IMR-90 (cell line): ENCODE measurements around the gene TTC16. TPM values are rescaled to one million over a fixed set of nuclear protein-coding genes. Genes with fewer than 3 reads are reported as not detected.

ENCODE experiments used
- ATAC-seq: fragments of 200-7000 bp; cut with Tn5 transposase; 2 replicates; pipeline ENCODE4 v1.9.1; 2020; ENCODE audit warnings: low read depth, mild to moderate bottlenecking, moderate library complexity
- BruUV-seq: library from RNA; stranded (reverse); fragments of 400-500 nt; replicated peaks from 2 replicates; lab custom pipeline; 2021; lab: Mats Ljungman, UMichigan
- CTCF ChIA-PET: fragments of 300-600 bp; formaldehyde crosslinking; extraction: SDS; loops from one replicate; lab custom pipeline; 2021; ENCODE audit warnings: antibody characterized with exemption; lab: Yijun Ruan, JAX
- POLR2A ChIA-PET: fragments of 300-600 bp; sonication (Branson Sonifier 250); formaldehyde crosslinking; loops from one replicate; lab custom pipeline; 2022; ENCODE audit warnings: antibody characterized with exemption; ENCODE audit not compliant: unreplicated experiment; lab: Charles Lee
- DNase-seq: peaks from one replicate; pipeline ENCODE4 v3.0.0; 2013
- H2AFZ ChIP-seq: replicated peaks from 2 replicates; pipeline ENCODE3; 2013; ENCODE audit warnings: low read length, mild to moderate bottlenecking; ENCODE audit not compliant: poor library complexity
- H2AK5ac ChIP-seq: 2 replicates; pipeline ENCODE4 v1.6.1; 2013; ENCODE audit warnings: low read depth, low read length, inconsistent platforms
- H2AK9ac ChIP-seq: replicated peaks from 2 replicates; pipeline ENCODE3; 2013; ENCODE audit warnings: mild to moderate bottlenecking, low read depth, low read length, moderate library complexity; ENCODE audit not compliant: poor library complexity
- H2BK120ac ChIP-seq: 2 replicates; pipeline ENCODE4 v1.6.1; 2013; ENCODE audit warnings: low read depth, low read length, inconsistent platforms
- H2BK15ac ChIP-seq: 3 replicates; pipeline ENCODE4 v1.6.1; 2013; ENCODE audit warnings: low read depth, low read length, inconsistent platforms
- H2BK20ac ChIP-seq: 2 replicates; pipeline ENCODE4 v1.6.1; 2013; ENCODE audit warnings: low read depth, mild to moderate bottlenecking, inconsistent platforms, low read length, moderate library complexity
- H2BK5ac ChIP-seq: 2 replicates; pipeline ENCODE4 v1.6.1; 2013; ENCODE audit warnings: mild to moderate bottlenecking, low read depth, low read length, inconsistent platforms; ENCODE audit not compliant: poor library complexity, severe bottlenecking
- H3K14ac ChIP-seq: replicated peaks from 2 replicates; pipeline ENCODE4 v1.6.1; 2013; ENCODE audit warnings: low read depth, low read length, inconsistent platforms
- H3K18ac ChIP-seq: 2 replicates; pipeline ENCODE4 v1.6.1; 2013; ENCODE audit warnings: low read depth, low read length, control low read depth
- H3K23ac ChIP-seq: 2 replicates; pipeline ENCODE4 v1.6.1; 2013; ENCODE audit warnings: low read depth, low read length, inconsistent platforms
- H3K27ac ChIP-seq: 2 replicates; pipeline ENCODE4 v1.5.1; 2013; ENCODE audit warnings: mild to moderate bottlenecking, control low read depth, low read length; ENCODE audit not compliant: insufficient read depth
- H3K27me3 ChIP-seq: 2 replicates; pipeline ENCODE4 v1.6.1; 2013; ENCODE audit warnings: low read length; ENCODE audit not compliant: control insufficient read depth, insufficient read depth
- H3K36me3 ChIP-seq: 2 replicates; pipeline ENCODE4 v1.6.1; 2013; ENCODE audit warnings: low read length, mixed read lengths; ENCODE audit not compliant: control insufficient read depth, insufficient read depth
- H3K4ac ChIP-seq: 2 replicates; pipeline ENCODE4 v1.6.1; 2013; ENCODE audit warnings: low read depth, low read length, inconsistent platforms
- H3K4me1 ChIP-seq: 2 replicates; pipeline ENCODE4 v1.6.1; 2013; ENCODE audit warnings: low read length, mixed read lengths; ENCODE audit not compliant: control insufficient read depth, insufficient read depth
- H3K4me2 ChIP-seq: 2 replicates; pipeline ENCODE4 v1.6.1; 2013; ENCODE audit warnings: low read depth, mild to moderate bottlenecking, control low read depth, low read length, moderate library complexity
- H3K4me3 ChIP-seq: 2 replicates; pipeline ENCODE4 v1.5.1; 2013; ENCODE audit warnings: low read depth, mild to moderate bottlenecking, control low read depth, low read length, moderate library complexity; ENCODE audit not compliant: insufficient read depth
- H3K56ac ChIP-seq: 2 replicates; pipeline ENCODE4 v1.6.1; 2013; ENCODE audit warnings: low read length, inconsistent platforms; ENCODE audit not compliant: insufficient read depth; ENCODE audit errors: extremely low read depth
- H3K79me1 ChIP-seq, 2 experiments: 2 replicates each; pipeline ENCODE4 v1.6.1; 2013; ENCODE audit warnings: low read length in 2 of 2, inconsistent platforms in 1 of 2, low read depth in 1 of 2
- H3K9ac ChIP-seq: 2 replicates; pipeline ENCODE4 v1.6.1; 2013; ENCODE audit warnings: low read depth, low read length, control low read depth
- H3K9me1 ChIP-seq: 2 replicates; pipeline ENCODE4 v1.6.1; 2013; ENCODE audit warnings: low read length, inconsistent platforms; ENCODE audit not compliant: insufficient read depth
- H3K9me3 ChIP-seq: 2 replicates; pipeline ENCODE4 v1.6.1; 2013; ENCODE audit warnings: low read length; ENCODE audit not compliant: control insufficient read depth, insufficient read depth
- H4K20me1 ChIP-seq: 2 replicates; pipeline ENCODE4 v1.6.1; 2013; ENCODE audit warnings: low read length, inconsistent platforms; ENCODE audit not compliant: insufficient read depth
- H4K5ac ChIP-seq: 2 replicates; pipeline ENCODE4 v1.6.1; 2013; ENCODE audit warnings: mild to moderate bottlenecking, low read depth, low read length, control low read depth
- H4K8ac ChIP-seq, 2 experiments: 2 replicates each; pipeline ENCODE4 v1.6.1; 2013; ENCODE audit warnings: low read depth in 2 of 2, low read length in 2 of 2, control low read depth in 1 of 2, inconsistent platforms in 1 of 2
- H4K91ac ChIP-seq: 2 replicates; pipeline ENCODE4 v1.6.1; 2013; ENCODE audit warnings: low read depth, low read length, inconsistent platforms; ENCODE audit not compliant: insufficient read depth
- BHLHE40 ChIP-seq: fragments of 150-350 bp; IDR thresholded peaks from 2 replicates; pipeline ENCODE4 v1.6.1; 2016; ENCODE audit warnings: mild to moderate bottlenecking, low read depth, low read length
- CEBPB ChIP-seq: IDR thresholded peaks from 2 replicates; pipeline ENCODE4 v1.6.1; 2012; ENCODE audit warnings: low read depth, low read length, improper control_type of control experiment
- CHD1 ChIP-seq: IDR thresholded peaks from 2 replicates; pipeline ENCODE4 v1.6.1; 2012; ENCODE audit warnings: low read depth, low read length, improper control_type of control experiment
- CTCF ChIP-seq: conservative IDR thresholded peaks from 2 replicates; pipeline ENCODE4 v1.5.1; 2012; ENCODE audit warnings: mild to moderate bottlenecking, low read depth, low read length, improper control_type of control experiment
- ELK1 ChIP-seq: fragments of 150-350 bp; IDR thresholded peaks from 2 replicates; pipeline ENCODE4 v1.6.1; 2016; ENCODE audit warnings: low read depth, mild to moderate bottlenecking, low read length, moderate library complexity, borderline replicate concordance
- FOS ChIP-seq: fragments of 150-350 bp; IDR thresholded peaks from 2 replicates; pipeline ENCODE4 v1.6.1; 2016; ENCODE audit warnings: low read depth, low read length
- MAFK ChIP-seq: IDR thresholded peaks from 2 replicates; pipeline ENCODE4 v1.6.1; 2012; ENCODE audit warnings: low read depth, low read length, improper control_type of control experiment
- MAZ ChIP-seq: IDR thresholded peaks from 2 replicates; pipeline ENCODE4 v1.6.1; 2012; ENCODE audit warnings: low read depth, mild to moderate bottlenecking, low read length, improper control_type of control experiment, moderate library complexity, borderline replicate concordance
- MXI1 ChIP-seq: IDR thresholded peaks from 2 replicates; pipeline ENCODE4 v1.6.1; 2012; ENCODE audit warnings: low read depth, mild to moderate bottlenecking, low read length, moderate library complexity, borderline replicate concordance
- NFE2L2 ChIP-seq: fragments of 150-350 bp; IDR thresholded peaks from 2 replicates; pipeline ENCODE4 v1.6.1; 2016; ENCODE audit warnings: low read depth, mild to moderate bottlenecking, low read length
- POLR2A ChIP-seq: IDR thresholded peaks from 2 replicates; pipeline ENCODE4 v1.6.1; 2012; ENCODE audit warnings: mild to moderate bottlenecking, low read depth, low read length
- RAD21 ChIP-seq: IDR thresholded peaks from 2 replicates; pipeline ENCODE4 v1.6.1; 2012; ENCODE audit warnings: low read length, improper control_type of control experiment
- RCOR1 ChIP-seq: IDR thresholded peaks from 2 replicates; pipeline ENCODE4 v1.6.1; 2012; ENCODE audit warnings: mild to moderate bottlenecking, low read length, improper control_type of control experiment; ENCODE audit not compliant: insufficient replicate concordance
- RFX5 ChIP-seq: IDR thresholded peaks from 2 replicates; pipeline ENCODE4 v1.8.0; 2012; ENCODE audit warnings: low read depth, mild to moderate bottlenecking, low read length, moderate library complexity
- SMC3 ChIP-seq: fragments of 150-350 bp; IDR thresholded peaks from 2 replicates; pipeline ENCODE4 v1.6.1; 2016; ENCODE audit warnings: low read depth, mild to moderate bottlenecking, antibody characterized with exemption, low read length, moderate library complexity
- USF2 ChIP-seq: fragments of 150-350 bp; IDR thresholded peaks from 2 replicates; pipeline ENCODE4 v1.6.1; 2017; ENCODE audit warnings: mild to moderate bottlenecking, antibody characterized with exemption, low read length, low read depth
- WGBS, 2 experiments: methylation state at CpG; one replicate each; pipeline versions ENCODE4 v1.1.5 to v1.1.7; 2013; ENCODE audit warnings: missing lambda C conversion rate in 2 of 2; ENCODE audit not compliant: insufficient read length in 1 of 2; ENCODE audit errors: extremely low coverage in 2 of 2; 5-methylcytosine and 5-hydroxymethylcytosine counted together
- dilution Hi-C: fragments of 300-500 bp; cut with HindIII; formaldehyde crosslinking; loops from one replicate; pipeline ENCODE4 v1.14.3; 2018; ENCODE audit warnings: low sequenced_read_pairs; ENCODE audit not compliant: unreplicated experiment
- in situ Hi-C: fragments of 300-500 bp; cut with MboI; formaldehyde crosslinking; loops from 3 replicates; pipeline ENCODE4 v1.14.3; 2019; ENCODE audit warnings: low sequenced_read_pairs, inconsistent platforms, mixed read lengths
- intact Hi-C: fragments of 100-400 bp; cut with micrococcal nuclease; formaldehyde crosslinking; loops from 2 replicates; pipeline ENCODE4 v1.10.0; 2022
- polyA plus RNA-seq, 3 experiments: library from polyadenylated mRNA; depleted of rRNA; stranded (reverse); fragments of >200 nt; gene quantifications; 2 replicates each; pipeline ENCODE4 v1.2.3, GENCODE V29; 2012; ENCODE audit warnings: low replicate concordance in 1 of 3
- total RNA-seq: library from RNA; depleted of rRNA; stranded (reverse); fragments of >200 nt; gene quantifications from 2 replicates; pipeline ENCODE4 v1.2.3, GENCODE V29; 2012

TTC16 gene
- total and polyA plus RNA-seq, 2 of the 4 experiments (the other 2 are of a cell fraction) = 0.02 TPM; not detected in 1

DNA sequence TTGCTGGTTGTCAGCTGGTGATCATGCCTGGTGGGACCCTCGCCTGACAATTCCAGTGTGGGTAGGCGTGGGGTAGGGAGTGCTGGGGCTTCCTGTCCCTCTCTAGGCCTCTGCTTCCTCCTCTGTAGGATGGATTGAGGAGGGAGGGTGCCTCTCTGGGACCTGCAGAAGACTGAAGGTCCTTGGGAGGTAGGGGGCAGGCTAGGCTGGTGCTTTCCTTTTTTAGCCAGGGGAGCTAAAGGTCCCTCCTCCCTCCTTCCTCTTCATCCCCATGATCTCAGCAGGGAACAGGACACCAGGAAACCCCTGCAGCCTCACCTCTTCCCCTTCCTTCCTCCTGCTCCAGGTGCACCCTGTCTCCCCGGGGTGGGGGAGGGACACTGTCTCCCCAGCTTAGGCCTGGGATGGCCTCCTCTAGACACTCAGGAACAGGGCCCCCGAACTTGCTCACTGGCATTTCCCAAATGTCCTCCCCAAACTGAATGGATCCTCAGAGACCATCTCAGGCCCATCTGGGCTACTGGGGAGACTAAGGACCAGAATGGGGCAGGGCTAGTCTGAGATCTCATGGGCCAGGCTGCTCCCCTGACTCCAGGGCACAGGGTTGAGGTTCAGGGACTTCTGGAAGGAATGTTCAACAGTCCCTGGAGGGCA lies 54.2 kb downstream of the TTC16 start:
- Histone ChIP-seq H3K4me1 (peaks cover 2% of the 10 kb centered on the region; the same call in 1 of the 2 replicates), H3K79me1 (no peaks in the 10 kb centered on the region), H4K20me1 (no peaks in the 10 kb centered on the region), H2AFZ (peak overlapping the region; percentile 94), H3K4ac (no peak overlapping the region), H3K23ac (no peak overlapping the region), H4K5ac (no peak overlapping the region), H3K27me3 (peaks cover 5% of the 10 kb centered on the region), H3K4me3 (no peak overlapping the region), H2BK15ac (no peak overlapping the region), H3K27ac (no peak overlapping the region), H3K14ac (no peak overlapping the region), H2AK9ac (peak overlapping the region; percentile 2), H3K18ac (no peak overlapping the region), H3K9me1 (no peaks in the 10 kb centered on the region; the same call in 1 of the 2 replicates), H3K56ac (no peak overlapping the region), H2BK5ac (no peak overlapping the region), H2AK5ac (no peak overlapping the region; the same call in 1 of the 2 replicates), H2BK20ac (no peak overlapping the region), H3K4me2 (no peak overlapping the region), H4K91ac (no peak overlapping the region), H4K8ac (no peak overlapping the region), H3K36me3 (no peaks in the 10 kb centered on the region), H2BK120ac (no peak overlapping the region), H3K9ac (no peak overlapping the region), H3K9me3 (no peaks in the 10 kb centered on the region)
- in situ Hi-C loops (no loop called here), dilution Hi-C loops (no loop called here), intact Hi-C loops (no loop called here)
- no TSS peak for BruUV-seq
- no peak for ATAC-seq
- DNase-seq = no peak
- ChIA-PET POLR2A (interaction anchor here (0.6 kb wide), 1 partner anchor 1681 kb away, joined by 5 read pairs; no protein-coding TSS in a partner anchor), CTCF (no interaction called here)
- WGBS, 2 experiments = no CpG with 5 or more reads among the region's 4 CpGs
- TF ChIP-seq USF2 = no peak
- no peak for TF ChIP-seq ELK1
- TF ChIP-seq CTCF = no peak
- no peak for TF ChIP-seq MAZ
- TF ChIP-seq BHLHE40 = no peak
- TF ChIP-seq CHD1 = no peak
- TF ChIP-seq RFX5 = no peak
- TF ChIP-seq MXI1 = no peak
- TF ChIP-seq FOS = no peak
- TF ChIP-seq RCOR1 = no peak
- no peak for TF ChIP-seq RAD21
- no peak for TF ChIP-seq NFE2L2
- TF ChIP-seq MAFK = no peak
- no peak for TF ChIP-seq SMC3
- no peak for TF ChIP-seq CEBPB
- TF ChIP-seq POLR2A = no peak
